Fibroblast of skin of right quadriceps (primary cell): ENCODE measurements around the gene AGO4.
"Not testable (repeated sequence)": the region's sequence is repeated elsewhere in the genome, so short reads cannot be mapped to it uniquely, and the experiment has no call there.

Source experiments
- DNase-seq: peaks from one replicate; pipeline ENCODE4 v3.0.0-alpha.2; 2013

The AGO4 gene

DNA sequence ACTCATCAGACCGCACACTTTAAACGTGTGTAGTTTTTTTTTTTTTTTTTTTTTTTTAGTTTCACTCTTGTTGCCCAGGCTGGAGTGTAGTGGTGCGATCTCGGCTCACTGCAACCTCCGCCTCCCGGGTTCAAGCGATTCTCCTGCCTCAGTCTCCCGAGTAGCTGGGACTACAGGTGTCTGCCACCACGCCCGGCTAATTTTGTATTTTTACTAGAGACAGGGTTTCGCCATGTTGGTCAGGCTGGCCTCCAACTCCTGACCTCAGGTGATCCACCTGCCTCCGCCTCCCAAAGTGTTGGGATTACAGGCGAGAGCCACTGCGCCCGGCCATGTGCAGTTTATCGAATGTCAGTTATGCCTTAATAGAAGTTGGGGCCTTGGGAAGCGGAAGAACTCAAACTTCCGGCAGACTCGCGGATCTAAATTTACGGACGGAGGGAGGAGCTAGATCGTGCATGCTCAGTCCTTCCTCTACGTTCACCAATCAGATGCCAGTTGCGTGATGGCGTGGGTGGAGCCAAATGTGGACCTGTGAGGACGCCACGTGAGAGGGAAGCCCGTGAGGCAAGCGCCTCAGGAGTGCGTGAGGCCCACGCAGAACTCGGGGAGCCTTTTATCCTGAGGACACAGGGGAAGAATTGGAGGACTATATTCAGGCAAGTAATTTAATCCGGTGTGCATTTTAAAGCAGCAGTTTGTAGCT lies 61.6 kb downstream of the AGO4 start:
- DNase-seq = not testable (repeated sequence)

DNA sequence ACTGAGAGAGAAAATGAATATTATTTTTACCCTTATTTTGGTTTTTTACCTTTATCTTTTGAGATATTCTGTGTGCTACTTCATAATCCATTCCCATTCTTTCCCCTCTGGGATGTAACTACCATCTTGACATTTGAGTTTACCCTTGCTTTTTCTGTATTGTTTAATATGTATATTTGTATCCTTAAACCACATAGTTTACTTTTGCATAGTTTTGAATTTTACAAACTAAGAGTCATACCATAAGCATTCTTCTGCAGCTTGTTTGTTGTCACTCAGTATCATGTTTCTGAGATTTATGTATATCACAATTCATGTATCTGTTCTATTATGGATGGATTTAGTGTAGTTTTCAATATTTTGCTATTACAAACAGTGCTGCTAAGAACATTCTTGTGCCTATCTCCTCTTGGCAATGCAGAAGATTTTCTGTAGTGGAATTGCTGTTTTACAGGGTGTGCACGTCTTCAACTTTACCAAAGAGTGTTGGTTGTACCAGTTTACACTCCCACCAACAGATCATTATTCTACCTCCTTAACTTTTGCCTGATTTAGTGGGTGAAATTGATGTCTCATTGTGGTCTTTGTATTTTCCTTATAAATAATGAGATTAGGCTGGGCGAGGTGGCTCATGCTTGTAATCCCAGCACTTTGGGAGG lies 63.0 kb downstream of the AGO4 start:
- no peak for DNase-seq

DNA sequence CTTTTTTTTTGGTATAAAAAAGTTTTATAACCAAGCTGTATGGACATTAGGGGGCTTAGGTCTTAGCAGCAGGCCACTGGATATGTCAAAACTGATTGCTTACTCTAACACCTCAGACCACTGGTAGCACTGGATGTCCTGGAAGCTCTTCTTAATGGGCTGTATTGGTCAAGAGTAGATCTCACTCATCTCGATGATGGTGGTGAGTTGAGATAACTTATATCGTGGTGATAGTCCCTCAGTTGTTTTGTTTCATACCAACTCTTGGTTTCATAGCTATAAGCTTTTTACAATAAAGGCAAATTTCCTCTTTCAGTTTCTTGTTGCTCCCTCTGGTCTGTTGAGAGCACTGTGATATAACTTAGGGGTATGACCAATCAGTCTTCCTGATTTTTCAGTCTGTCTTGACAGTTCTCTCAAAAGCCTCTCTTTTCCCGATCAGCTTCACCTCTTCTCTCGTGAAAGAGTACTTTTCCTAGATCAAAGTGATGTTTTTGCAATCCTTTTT lies 65.5 kb downstream of the AGO4 start:
- DNase-seq = no peak

DNA sequence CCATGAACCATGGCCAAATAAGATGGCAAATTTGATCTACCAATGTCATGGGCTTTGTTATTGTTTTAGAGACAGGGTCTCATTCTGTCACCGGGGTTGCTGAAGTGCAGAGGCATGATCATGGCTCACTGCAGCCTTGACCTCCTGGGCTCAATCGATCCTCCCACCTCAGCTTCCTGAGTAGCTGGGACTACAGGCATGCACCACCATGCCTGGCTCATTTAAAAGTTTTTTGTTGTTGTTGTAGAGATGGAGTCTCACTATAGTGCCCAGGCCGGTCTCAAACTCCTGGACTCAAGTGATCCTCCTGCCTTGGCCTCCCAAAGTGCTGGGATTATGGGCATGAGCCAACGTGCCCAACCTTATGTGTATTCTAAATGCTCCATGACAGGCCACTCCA lies 66.3 kb downstream of the AGO4 start:
- not testable (repeated sequence) for DNase-seq

DNA sequence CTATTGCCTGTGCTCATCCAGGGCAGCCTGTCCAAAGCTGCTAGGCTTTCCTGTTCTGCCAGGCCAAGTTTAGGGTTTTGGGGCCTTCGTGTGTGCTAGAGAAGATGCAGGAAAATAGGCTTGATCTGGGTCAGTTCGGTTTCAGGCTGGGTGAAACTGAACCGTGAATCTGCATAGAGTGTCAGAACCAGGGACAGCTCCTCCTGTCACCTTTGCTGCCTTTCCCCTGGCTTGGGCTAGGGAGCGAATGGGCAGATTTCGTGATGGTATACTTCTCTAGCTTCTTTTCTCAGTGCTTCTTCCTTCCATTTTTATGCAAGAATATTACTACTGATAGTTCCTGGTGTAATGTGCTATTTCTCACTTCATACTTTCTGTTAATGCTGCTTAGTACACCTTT lies 69.2 kb downstream of the AGO4 start:
- DNase-seq = peak; percentile 14

DNA sequence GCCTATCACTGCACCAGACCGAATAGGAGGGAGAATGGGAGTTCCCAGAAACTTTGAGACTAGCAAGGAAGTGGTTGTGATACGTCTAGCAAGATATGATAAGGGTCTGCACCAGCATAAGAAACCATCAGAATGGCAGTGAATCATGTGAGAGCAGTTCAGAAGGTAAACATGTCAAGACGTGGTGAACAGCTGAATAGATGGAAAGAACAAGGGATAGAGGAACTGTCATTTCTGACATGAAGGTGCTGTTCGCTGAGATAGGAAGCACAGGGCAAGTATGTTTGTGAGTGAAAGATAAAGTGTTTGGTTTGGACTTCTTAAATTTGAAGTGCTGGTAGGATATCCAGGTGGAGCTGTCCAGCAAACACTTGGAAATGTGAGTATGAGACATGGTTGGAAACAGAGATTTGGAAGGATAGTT lies 74.0 kb downstream of the AGO4 start:
- no peak for DNase-seq

DNA sequence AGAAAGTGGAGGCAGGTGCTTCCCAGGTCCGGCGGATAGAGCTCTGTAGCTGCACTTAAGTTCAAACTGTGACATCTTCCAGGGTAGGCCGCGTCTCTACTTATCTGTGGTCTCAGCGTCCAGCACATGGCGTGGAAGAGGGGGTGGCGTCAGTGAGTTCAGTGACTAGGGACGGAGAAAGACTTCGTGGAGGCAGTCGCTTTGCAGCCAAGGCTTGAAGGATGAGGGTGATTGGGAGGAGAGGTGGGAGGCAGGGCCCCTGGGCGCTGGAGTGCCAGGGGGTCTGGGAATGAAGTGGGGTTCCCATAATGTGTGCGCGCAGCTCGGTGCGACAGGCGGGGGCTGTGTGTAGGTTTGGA lies 74.7 kb downstream of the AGO4 start:
- no peak for DNase-seq

DNA sequence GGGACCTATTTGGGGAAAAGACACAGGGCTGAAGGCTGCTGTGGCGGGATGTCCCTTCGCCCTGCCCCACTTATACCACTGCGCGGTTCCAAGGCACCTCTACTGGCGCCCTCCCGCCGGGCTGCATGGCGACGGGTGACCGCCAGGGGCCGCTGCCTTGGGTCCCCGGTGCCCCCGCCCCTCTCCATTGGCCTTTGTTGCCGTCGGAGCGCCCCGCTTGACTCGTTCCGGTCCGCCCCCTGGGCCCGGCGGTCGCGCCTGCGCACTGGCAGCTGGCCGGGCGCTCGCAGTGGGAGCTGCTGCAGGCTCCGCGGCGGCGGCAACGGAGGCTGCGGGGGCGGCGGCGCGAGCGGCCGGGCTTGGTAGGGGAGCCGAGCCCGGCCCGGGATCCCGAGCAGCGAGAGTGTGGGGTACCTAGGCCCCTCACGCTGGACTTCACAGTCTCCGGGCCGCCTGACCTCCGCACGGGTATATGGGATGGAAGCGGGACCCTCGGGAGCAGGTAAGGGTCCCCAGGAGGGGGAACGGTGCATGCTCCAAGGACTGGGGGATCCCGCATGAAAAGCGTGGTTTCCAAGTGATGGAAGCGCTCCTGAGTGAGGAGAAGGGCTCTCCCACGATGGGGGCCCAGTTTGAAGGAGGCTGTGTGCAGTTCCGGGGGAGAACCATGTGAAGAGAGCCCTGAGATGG lies 75.3 kb downstream of the AGO4 start, which contains the start of gene AGO1:
AGO1 (plus strand) TSS at position 265 of the 690 bp plus-strand sequence; CDS start at position 478, 213 bp downstream.
- DNase-seq = peak; percentile 92

DNA sequence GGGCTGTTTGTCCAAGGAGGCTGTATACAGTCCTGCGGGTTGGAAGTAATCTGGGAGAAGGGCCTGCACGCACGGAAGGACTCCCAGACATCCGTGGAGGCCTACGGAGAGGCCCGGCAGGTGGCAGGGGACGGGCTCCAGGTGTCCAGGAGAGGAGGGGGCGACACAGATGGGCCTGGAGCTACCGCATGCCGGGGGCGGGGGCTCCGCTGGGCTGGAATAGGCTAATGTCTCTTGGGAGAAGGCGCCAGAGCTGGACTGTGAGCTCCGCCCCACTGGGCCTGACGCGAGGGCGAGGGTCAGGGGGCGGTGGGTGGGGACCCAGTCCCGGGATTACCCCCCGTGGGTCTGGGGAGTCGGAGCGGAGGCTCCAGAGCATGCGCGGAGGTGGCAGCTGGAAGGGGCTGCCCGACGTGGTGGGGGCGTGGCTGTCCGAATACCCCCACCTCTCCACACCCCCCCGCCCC lies 75.9 kb downstream of the AGO4 start:
- peak; percentile 22 for DNase-seq

DNA sequence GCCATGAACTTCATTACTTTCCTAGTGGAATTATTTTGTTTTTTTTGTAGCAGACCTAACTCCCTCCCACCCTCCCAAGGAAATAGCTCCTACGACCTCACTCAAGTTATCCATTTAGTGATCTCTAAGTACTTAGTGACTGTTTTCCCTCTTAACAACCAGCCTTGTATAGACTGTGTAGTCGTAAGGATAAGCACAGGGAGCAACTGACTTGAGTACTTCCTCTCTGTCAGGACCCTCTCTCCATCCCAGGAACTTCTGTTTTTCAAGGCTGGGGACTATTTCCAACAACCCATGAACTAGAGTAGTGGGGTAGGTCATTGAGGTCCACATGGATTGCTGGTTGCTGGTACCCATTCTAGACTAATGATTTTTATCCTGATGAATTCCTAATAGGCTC lies 77.1 kb downstream of the AGO4 start:
- no peak for DNase-seq

DNA sequence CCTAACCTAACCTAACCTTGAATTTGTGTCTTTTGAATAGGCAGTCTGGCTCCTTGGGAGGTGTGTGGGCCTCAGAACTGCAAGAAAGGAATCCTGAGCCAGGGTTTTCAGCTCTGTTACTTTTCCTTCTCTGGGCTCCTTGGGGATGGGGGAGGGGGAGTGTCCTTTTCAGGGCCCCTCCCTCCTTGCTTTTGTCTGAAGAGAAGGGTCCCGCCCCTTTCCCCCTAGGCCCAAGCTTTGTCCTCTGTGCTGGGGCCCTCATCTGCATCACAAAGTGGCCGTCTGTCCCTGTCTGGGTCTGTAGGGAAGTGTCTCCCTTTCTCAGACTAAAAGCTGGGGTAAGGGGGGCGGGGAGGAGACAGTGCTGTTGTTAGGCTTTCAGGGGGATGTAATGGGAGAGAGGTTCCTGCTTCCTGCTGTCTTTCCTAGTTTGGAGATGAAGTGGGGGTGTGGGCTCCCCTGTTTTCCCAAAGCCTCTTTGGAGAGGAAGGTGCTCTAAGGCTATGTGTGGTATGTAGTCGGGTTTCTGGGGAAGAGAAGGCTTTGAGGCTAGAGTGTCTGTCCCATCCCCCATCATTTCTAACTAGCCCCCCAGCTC lies 78.2 kb downstream of the AGO4 start:
- no peak for DNase-seq

DNA sequence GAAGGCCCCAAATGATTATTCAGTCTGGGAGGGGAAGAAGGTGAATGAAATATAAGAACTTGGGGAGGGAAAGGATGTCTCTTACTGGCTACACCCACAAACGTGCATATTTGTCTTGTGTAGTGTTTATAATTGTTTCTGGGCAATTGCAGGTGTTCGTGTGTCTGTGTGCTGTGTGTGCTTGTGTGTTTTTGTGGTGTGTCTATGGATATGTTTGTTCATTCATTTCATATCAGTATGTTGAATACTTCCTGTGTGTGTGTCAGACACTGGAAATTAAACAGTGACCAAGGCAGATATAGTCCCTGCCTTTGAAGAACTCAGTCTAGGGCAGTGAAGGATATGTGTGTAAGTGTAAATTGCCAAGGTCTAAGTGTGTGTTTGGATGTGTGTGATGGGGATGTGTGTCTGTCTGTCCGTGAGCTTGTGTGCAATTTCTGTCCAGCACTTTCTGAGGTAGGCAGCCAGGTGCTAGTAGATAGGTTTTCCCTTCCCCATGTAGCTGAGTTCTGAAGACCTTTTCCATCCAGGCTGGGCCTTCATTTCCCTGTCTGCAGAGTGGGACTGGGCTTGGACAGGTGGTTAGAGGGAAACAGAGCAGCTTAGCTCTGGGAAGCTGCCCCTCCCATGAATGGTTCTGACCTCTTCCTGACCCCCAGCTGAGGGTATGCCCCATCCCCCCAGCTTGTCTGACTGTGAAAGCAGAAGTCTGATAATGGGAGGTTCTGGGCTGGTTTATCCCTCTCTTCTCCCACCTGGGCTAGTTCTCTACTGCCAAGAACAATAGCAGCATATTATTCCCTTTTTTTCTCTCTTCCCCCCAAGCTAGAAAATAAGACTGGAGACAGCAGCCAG lies 79.0 kb downstream of the AGO4 start:
- no peak for DNase-seq

DNA sequence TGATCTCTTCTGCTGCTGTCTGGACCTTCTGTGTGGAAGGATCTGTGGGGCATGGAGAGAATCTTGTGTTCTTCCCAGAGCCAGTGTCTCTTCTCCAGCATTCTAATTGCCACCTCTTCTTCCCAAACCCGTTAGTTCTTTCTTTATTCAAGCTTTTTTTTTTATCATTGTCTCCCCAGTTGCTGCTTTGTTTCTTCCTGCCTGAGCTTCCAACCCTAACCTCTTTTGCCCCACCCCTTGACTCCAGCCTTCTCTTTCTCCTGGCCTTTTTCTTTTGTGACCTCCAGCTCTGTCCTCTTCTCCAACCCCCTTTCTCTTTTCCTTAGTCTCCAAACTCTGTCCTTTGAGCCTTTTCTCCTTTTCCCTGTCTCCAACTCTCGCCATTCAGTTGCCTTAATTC lies 79.7 kb downstream of the AGO4 start:
- DNase-seq = no peak

DNA sequence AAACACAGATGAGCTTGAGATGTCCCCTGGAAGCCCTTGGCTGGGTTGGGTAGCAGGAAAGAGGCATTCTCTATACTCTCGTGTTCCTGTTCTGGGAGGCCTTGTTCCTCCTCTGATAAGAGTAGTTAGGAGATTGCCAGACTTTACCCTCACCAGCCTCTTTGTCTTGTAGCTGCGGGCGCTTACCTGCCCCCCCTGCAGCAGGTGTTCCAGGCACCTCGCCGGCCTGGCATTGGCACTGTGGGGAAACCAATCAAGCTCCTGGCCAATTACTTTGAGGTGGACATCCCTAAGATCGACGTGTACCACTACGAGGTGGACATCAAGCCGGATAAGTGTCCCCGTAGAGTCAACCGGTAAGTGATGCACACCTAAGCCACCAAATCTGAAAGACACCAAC lies 80.4 kb downstream of the AGO4 start:
- DNase-seq = no peak

DNA sequence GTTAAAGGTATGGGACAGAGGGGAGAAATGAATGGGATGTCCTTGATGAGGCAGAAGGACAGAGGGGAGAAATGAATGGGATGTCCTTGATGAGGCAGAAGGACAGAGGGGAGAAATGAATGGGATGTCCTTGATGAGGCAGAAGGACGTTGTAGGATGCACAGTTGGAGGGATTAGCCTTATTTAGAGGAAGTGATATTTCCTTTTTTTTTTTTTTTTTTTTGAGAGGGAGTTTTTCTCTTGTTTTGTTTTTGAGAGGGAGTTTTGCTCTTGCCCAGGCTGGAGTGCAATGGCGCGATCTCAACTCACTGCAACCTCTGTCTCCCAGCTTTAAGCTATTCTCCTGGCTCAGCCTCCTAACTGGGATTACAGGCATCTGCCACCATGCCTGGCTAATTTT lies 81.2 kb downstream of the AGO4 start:
- DNase-seq = not testable (repeated sequence)

DNA sequence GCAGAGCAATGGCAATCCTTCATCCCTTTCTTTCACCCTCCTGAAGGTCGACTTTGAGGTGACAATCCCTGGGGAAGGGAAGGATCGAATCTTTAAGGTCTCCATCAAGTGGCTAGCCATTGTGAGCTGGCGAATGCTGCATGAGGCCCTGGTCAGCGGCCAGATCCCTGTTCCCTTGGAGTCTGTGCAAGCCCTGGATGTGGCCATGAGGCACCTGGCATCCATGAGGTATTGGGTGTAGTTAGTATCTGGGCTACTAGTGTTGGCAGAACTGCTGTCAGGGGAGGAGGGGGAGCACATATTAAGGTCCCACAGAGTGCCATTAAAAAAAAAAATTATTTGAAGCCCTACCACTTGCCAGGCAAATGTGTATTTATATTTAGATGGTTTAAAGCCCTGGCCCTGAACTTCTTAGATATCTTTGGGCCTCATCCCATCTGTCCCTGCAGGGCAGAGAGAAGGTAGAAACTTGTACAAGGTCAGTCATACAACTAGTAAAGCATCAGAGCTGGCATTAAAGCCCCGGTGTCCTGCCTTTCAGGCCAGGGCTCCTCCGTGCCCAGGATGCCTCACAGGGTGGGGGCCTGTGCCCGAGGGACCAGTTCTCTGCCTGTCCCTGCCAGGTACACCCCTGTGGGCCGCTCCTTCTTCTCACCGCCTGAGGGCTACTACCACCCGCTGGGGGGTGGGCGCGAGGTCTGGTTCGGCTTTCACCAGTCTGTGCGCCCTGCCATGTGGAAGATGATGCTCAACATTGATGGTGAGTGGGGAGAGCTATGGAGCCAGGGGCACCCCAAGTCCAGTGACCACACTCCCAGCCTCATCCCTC lies 85.4 kb downstream of the AGO4 start:
- no peak for DNase-seq

DNA sequence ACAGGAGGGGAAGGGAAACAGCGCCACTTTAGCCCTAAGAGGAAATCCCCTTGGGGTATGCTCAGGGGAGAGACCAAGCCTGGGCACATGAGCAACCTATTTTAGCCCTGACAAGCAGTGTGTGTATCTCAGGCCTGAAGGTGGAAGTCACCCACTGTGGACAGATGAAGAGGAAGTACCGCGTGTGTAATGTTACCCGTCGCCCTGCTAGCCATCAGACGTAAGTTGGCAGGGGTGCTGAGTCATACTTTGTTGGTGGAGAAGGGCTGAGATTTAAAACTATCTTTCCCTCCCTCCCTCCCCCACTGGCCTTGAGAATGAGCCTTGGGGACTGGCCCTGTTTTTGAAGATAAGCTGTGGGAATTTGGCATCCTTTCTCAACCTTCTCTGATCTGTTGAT lies 86.4 kb downstream of the AGO4 start:
- DNase-seq = peak; percentile 23

DNA sequence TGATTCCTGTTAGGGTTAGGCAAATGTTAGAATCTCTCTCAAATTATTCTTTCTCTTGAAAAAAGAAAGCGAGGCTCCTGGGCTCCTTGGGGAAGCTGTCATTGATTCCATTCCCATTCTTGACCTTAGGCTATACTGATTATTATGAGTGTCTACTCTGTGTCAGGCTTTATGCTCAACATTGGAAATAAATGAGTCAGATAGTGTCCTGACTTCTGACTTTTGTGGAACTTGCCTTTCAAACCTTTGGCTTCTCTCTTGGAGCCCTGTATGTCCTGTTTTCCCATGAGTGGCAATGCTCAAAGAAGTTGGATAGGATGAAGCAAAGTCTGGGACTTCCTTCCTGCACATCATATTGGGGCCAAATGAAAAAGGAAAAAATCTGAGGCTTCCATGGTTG lies 86.8 kb downstream of the AGO4 start:
- DNase-seq = no peak

DNA sequence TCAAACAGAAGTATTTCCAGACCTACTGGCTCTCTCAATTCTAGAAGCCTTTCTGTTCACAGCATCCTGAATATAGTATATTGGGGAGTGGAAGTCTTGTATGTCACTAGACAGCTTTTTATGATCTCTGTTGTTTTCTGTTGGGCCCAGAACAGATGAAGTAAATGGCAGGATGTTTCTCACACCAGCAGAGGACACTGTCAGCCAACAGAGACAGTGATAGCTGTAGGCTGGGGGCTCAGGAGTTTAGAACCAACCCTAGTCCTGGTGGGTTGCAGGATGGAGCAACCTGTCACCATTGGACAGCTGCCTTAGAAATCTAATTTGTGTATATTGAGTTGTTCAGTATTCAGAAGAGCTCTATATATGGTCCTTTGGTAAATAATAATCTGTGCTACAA lies 92.1 kb downstream of the AGO4 start:
- DNase-seq = no peak

DNA sequence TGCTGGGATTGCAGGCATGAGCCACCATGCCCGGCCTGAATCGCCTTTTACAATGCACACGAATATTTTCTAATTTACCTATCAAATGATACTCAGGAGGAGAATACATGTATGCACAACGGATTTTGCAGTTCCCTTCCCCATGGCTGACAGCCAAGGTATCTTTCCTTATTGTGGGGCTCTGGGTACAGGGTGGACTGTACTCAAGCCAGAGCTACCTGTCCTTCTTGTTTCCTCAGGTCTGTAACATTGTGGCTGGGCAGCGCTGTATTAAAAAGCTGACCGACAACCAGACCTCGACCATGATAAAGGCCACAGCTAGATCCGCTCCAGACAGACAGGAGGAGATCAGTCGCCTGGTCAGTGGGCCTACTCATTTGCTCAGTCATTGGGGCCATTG lies 93.4 kb downstream of the AGO4 start:
- DNase-seq = no peak

DNA sequence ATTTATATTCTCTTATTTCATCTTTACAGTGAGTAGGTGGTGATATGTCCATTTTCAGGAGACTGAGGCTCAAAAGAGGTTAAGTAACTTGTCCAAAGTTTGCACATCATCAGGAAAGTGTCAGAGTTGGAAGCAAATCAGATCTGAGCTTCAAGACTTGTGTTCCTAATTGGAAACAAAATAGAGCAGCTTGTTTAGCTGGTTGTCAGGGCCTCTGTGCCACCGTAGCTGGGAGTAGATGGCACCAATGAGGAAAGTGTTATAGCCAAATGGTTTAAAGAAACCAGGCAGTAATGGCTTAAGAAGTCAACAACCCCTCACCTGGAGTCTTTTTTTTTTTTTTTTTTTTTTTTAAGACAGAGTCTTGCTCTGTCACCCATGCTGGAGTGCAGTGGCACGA lies 94.9 kb downstream of the AGO4 start:
- DNase-seq = no peak
